Measurements from ENCODE around the gene ITPR2. TPM values are rescaled to one million over a fixed set of nuclear protein-coding genes. Genes with fewer than 3 reads are reported as not detected.

Gene ITPR2
- total RNA-seq, 1 experiment from 2014 or later: 10.1 TPM

DNA sequence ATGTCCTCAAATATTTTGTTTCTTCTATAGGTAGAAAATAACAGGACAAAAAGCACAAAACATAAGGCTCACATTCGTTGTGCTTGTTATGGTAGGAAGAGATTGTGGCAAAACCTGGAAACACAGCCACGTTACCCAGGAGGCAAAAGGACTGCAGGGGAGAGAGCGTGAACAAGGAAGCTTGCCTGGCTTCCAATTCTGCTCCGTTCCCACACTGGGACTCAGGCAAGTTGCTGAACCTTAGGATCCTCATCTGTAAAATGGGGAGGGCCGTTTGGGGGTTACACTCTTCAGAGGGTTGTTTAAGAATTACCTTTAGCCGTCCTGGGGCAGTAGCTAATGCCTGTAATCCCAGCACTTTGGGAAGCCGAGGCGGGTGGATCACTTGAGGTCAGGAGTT, 432.4 kb downstream of the ITPR2 start:
- DNase-seq (ENCODE audit: low read depth): no peak

DNA sequence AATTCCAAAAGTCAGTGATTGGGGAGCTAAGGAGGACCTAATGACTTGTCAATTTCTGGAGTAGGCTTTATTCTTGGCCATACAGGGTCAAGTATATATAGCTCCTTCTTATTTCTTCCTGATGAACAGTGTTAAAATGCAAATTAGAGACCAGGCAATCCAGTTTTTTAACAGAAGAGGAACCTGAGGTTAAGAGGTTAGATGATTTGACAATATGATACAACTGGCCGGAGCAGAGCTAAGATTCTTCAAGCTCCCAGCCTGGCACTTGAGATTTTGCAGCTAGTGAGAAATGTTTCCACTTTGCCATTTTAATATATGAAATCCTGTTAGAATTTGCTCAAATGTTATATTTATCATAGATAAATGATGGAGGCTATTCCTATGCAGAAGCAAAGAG, 433.6 kb downstream of the ITPR2 start:
- DNase-seq (ENCODE audit: low read depth): no peak

DNA sequence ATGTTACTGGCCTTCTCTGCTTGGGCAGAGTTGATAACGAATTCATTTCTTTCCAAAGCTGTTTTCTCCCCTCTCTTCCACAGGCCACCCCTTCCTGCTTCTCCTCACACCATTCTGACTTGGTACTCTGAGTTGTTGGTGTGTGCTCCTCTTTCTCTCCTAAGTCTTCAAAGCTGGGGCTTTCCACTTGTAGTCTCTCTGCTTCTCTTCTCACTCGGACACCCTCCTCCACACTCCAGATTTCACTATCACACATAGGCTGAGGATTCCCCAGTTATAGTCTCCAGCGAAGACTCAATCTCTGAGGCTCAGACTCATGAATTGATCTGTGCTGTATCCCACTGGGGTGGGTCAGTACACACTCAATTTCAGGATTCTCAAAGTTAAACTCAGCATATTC, 436.6 kb downstream of the ITPR2 start:
- no peak for DNase-seq (ENCODE audit: low read depth)

DNA sequence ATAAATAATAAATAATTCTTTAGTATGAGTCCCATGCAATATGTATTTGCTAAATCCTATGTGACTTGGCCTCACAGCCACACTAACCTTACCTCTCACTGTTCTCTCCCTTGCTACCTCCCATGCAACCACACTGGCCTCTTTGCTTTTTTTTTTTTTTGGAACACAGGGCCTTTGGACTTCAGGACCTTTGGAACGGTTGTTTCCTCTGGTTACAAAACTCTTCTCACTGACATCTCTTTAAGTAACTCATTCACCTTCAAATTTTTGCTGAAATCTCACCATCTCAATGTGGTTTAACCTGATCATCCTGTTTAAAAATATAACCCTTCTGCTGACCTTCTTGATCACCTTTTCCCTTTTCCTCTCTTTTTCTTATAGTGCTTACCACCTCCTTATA, 443.7 kb downstream of the ITPR2 start:
- DNase-seq (ENCODE audit: low read depth): no peak

DNA sequence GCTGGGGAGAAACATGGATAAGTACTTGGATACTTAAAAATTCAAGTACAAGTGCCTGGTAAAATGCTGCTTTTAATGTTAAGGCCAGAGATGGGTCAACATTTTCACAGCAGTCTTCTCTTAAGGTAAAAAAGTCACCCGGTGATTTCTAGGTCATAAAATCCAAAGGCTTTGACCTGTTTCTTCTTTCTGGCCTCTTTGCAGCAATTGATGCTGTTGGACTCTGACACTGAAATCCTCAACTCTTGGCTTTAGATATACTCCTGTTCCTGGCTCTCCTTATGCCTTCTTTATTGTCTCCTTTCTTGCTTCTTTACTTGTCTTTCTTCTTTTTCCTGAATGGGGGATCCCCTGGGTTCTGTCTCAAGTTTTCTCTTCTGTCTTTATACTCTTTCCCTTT, 448.5 kb downstream of the ITPR2 start:
- DNase-seq (ENCODE audit: low read depth): no peak

DNA sequence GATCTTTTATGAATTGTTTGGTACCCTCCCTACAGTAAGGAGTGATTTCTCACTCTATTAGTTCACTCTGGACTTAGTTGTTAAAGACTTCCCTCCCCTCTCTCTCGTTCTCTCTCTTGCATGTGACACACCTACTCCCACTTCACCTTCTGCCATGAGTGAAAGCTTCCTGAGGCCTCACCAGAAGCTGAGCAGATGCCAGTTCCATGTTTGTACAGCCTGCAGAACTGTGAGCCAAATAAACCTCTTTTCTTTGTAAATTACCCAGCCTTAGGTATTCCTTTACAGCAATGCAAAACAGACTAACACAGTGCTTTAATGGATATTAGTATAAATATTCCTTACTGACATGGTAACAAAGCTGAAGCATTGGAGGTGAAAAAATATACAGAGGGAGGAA, 450.0 kb downstream of the ITPR2 start:
- DNase-seq (ENCODE audit: low read depth): no peak

DNA sequence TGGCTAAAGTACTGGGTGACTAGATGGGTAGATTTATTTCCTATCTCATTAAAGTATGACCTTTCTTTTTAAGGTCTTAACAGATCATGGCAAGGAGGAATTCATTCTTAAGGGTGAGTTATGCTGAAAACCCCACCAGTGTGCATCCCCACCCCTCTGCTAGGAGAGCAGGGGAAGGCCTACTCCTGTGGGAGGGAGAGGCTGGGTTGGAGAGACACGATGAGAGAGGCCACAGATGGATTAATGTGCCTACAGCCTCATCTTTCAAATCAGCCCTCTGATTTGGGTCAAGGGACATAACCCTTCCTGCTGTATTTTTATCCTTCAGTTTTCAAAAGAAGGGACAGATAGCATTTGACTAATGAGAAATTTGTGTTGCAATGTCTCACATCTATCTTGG, 452.1 kb downstream of the ITPR2 start:
- DNase-seq (ENCODE audit: low read depth): no peak

DNA sequence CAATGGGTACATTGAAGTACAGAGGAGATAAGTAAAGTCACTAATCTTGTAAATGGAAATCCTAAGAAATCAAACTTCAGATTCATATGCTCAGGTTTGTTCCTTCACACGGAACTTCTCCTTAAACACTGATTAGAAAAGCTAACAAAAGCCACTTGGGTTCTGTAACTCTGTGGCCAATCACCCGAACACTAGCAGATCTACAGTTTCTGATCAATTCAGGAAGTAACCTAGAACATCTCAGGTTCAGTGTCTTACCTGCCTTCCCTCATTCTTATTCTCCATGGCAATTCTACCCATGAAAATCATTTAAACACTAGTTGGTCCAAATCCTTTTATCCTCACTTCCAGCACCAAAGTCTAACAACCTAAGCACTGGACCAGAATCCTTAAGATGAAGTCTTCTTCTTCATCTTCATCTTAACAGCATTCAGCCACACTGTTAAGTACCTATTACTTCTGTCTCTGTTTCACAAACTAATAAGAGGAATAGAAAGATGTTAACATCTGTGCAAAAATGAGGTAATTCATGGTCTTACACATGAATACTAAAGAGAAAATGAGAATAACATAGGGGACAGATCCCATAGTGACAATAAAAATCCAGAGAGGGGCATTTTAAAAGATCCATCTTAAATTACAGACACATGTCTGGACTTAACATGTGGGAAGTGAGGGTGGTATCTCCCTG, 453.1 kb downstream of the ITPR2 start:
- DNase-seq (ENCODE audit: low read depth): no peak

DNA sequence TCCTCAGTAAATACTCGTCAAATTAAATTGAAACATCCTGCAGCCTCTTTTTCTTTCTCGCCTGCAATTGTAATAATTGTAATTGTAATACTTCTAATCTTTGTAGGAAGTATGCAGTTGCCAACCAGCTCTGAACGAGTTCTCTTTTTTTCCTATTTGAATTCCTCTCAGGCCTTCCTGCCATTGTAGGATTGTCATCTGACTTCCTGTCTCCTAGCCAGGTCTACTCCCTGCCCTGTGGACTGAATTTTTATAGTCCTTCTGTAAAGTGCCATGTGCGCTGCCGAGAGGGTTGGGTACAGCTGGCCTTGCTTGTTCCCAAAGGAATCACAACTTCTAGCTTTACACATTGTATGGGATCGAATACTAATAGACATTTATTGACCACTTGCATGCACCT, 454.3 kb downstream of the ITPR2 start:
- no peak for DNase-seq (ENCODE audit: low read depth)

DNA sequence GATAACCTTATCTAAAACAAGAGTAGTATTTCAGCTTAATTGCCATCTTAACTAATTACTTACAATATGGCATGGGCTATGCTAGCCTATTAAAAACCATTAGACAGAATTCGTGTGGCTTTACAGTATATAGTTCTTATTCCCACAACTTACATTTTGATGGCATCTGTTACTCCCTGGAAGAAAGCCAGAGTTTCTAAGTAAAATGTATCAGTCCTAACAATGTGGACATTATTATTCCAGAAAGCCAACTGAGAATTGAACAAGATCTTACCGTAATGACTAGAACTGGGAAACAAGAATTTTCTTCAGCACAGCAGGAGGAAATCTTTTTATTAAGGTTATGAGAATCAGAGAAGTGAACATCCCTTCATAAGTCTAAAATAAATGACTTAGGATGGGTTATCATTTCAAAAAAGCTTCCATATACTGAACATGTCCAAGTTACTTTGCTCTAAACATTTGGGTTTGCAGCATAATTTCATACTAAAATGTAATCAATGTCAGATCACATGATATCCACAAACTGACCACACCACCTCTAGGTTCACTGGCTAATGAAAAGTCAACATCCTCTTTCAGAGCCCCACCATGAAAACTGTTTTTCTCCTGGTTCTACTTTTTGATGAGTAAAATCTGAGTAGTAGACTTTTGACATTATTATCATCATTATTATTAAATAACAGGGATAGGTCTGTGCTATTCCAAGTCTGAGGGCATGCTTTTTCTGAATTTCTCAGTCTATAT, 457.9 kb downstream of the ITPR2 start:
- DNase-seq (ENCODE audit: low read depth): no peak

DNA sequence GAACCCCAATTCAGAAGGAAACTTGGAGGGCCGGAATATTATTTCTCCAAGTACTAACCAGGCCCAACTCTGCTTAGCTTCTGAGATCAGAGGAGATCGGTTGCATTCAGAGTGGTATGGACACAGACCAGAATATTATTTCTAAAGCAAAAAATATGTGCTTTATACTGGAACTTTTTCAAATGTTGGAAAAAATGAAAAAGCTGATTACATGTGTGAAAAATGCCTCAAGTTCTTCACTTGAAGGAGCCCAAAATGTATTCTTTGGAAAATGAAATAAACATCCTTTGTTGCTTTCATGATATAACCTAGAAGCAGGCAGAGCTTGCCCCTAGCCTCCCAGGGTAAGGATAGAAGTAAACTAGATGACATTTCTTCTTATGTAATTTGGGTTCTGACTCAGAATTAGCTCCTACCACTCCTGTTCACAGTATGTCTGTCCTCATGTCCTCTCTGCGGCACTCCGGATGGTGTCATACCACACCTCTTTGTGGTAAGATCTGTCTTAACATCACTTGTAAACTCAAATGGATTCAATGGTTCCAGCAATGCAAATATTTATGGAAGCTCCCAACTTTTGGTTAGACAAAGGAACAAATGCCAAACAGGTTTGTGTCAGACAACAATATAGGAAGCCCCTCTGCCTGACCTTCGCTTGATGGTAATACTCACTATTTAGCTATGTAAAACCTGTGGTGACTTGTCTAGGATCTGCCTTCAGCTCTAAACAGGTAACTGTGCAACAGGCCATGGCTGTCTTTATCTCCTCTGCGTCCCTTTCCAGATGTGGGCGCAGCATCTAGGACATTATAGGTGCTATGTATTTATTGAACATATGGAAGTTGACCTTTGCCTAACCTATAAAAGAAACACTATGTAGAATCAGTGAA, 459.1 kb downstream of the ITPR2 start:
- DNase-seq (ENCODE audit: low read depth): peak; percentile 4

DNA sequence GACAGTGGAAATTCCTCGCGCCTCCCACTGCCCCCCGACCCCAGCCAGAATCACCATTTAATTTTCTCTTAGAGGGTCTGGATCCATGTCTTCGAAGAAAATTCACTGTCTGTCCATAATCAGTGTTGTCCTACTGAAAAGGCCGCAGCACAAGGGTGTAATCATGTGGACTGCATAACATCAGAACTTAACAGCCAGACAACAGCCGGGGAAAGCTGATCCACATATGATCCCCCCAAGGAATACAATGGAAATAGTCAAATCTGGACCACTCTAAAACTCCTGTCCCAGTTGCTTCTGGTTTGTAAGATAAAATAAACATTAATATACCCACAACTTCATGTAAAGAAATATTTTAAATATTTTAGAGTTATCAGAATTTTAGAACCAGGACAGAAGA, 460.1 kb downstream of the ITPR2 start:
- no peak for DNase-seq (ENCODE audit: low read depth)

DNA sequence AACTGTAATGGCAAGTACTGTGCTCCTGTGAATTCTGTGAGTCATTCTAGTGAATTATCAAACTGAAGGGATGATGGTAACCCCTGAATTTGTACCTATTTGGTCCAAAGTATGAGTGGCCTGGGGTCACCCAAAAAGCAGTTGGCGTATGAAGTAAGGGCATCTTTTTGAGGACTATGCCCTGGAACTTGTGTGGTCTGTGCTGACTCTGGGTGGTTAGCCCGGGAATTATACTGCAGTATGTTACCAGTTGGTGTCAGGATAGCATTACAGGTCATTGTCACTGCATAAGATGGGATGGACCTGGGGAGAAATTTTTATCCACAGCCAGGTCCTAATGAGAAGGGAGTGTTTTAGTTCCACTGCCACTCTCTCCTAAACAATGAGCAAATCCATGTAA, 462.9 kb downstream of the ITPR2 start:
- DNase-seq (ENCODE audit: low read depth): no peak

DNA sequence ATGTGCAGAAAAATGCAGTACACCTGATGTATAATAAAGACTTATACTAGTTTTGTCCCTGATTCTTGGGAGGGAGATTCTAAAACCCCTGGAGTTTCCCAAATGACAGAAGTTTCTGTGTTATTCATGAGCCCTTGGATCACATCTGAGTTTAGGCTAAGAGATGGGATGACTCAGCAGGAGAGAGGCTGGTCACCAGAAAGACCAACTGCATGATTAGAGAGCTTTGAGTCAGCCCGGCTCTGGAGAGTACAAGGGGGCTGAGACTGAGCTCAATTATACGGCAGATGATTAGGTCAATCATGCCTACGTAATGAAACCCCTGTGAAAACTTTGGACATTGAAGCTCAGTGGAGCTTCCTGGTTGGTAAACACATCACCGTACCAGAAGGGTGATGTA, 463.4 kb downstream of the ITPR2 start:
- DNase-seq (ENCODE audit: low read depth): peak; percentile 86

DNA sequence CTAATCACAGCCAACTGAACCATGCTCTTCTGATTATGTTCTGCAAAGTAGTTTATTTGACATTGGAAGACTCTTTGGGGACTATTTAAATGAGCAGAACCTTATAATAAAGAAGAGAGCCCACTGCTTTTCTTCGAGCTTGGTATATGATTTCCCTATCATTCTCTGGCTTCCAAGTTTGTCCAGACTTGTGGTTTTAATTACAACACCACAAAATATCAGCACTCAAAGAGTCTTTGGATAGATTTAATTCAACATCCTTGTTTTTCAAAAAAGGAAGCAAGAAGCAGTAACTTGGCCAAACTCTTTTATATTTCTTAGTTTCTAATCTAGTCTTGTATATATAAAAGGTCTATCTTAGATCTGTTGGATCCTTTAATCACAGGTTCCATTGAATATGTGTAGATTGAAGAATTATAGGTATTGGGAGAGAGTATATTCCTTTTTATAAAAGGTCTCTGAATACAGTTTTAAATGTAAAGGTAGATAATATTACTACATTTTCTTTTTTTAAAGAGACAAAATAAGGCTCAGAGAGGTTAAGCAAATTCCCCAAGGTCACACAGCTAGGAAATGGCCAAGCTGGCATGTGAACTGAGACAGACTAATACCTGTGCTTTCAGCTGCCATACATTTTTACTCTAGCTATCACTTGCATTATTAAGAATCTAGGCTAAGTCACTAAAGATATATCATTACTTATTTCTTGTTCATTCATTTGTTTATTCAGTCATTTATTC, 464.8 kb downstream of the ITPR2 start:
- no peak for DNase-seq (ENCODE audit: low read depth)

DNA sequence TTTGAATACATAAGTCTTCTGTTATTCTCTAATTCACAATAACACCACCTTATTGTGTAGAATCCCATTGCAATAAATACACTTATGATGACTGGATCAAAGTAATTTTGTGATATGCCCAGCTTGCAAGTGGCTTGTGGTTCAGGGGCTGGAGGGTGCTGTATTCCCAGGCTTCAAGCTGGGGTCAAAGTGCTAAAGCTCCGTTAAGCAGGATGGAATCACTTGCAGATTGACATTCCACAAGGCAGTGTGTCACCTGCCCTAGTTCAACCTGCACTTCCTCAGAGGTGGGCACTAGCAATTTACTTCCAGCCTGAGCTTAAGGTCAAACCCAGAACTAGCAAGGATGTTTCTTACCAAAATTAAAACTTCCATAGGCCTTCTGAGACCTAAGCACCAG, 471.0 kb downstream of the ITPR2 start:
- DNase-seq (ENCODE audit: low read depth): no peak

DNA sequence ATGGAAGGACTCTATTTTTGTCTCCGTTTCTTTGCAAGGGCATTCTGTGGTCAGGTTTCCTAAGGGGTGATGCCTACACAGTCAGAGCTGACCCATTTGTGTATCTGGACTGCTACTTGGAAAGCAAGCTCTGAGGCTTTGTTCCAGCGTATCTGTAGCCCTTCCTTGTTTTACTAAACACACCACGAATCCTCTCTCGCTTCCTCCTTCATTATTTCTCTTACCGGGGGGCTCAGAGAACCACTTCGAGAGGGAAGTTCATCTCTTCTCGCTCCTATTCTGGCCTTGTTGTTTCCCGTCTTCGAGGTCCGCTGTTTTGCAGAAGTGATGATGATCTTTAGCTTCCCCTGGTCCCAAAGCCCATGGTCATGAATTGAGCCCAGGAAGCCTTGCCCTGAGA, 472.9 kb downstream of the ITPR2 start:
- no peak for DNase-seq (ENCODE audit: low read depth)

DNA sequence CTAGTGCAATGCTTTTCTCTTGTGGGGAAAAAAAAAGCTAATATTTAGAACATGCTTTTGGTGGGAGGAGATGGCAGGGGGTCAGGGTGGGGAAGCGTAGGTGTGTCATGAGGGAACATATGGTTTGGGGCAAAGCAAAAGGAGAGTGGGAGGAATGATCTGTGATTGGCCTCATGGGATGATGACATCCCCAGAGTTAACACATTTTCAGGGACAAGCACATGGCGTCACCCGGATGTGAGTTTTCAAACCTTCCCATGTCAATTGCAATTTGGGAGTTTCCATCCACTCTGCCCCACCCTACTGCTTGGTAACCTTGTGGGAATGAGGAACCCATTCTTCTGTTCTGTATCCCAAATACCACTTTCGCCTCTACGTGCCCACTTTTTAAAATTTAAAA, 473.4 kb downstream of the ITPR2 start:
- no peak for DNase-seq (ENCODE audit: low read depth)

DNA sequence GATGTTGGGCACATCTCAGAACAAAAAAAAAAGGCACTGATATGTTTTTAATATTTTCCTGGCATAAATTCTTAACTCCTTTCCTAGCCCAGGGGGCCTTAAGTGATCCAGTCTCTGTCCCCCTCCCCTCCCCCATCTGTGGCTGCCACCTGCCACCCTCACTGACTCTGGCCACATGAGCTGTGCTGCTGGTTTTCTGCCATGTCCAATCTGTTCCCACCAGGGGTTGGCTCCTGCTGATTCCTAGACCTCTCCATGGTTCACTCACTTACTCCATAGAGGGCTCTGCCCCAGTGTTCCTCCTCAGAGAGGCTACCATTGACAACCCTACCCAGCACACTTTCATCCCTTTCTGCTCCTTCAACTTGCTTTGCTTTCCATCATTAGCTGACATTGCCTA, 474.3 kb downstream of the ITPR2 start:
- DNase-seq (ENCODE audit: low read depth): no peak

DNA sequence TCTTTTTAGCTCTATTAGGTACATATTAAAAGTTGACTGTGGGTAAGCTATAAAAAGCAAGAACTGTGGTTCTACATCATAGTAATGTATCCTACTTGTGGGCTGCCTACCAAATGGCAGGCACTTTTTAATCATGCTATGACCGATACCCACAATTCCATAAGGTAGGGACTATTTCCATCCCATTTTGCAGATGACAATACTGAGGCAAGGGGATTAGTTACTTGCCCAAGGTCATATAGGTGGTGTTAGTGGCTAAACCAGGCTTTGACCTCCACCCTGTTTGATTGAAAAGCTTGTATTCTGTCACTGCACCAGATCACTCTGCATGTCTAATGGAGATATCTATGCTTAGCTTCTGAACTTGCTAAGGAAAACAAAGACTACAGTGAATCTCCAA, 485.7 kb downstream of the ITPR2 start:
- no peak for DNase-seq (ENCODE audit: low read depth)

DNA sequence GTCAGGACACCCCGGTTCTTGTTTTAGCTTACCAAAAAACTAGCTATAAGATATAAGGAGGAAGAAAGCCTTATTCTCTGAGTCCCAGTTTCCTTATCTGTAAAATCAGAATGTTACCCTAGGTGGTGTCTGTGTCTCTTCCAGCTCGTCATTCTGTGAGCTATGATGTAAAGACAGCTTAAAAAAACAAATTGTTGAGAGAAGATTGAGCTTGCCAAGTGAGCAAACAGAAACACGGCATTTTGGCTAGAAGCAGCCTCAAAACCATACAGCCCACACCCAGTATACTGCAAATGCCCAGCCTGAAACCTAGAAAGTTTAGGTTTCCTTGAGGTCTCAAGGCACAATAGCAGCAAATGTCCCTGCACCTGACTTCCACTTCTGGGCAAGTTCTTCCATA, 486.3 kb downstream of the ITPR2 start:
- no peak for DNase-seq (ENCODE audit: low read depth)

DNA sequence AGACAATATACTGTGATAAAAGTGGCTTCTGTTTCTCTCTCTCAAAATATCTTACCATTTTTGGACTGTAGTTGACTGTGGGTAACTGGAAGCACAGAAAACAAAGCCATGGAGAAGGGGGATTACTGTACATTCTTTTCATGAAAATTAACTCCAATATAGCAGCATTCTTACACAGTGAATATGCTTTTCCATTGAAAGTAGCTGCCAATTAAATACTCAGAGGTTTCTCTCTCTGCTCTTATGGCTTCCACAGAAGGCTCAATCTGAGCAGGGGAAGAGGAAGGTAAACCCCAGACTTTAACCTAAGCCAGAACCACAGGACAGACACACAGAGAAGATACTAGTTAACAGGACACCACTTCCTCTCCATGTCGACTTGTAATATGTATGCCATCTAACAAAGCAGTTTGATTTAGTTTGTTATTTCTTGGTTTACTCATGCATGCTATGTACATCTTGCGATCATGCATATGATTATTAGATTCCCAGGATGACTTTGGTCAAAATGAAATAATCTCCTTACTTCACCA, 487.5 kb downstream of the ITPR2 start:
- no peak for DNase-seq (ENCODE audit: low read depth)

All from RPMI7951 (cell line).